C4-2B (cell line): ENCODE data around the gene LRFN4.

ENCODE experiments used
- ZFX ChIP-seq: fragments of 450-650 bp; IDR thresholded peaks from 2 replicates; pipeline ENCODE4 v1.6.1; 2017
- TF ChIP-seq, protein P1 (sequence below): fragments of 450-650 bp; conservative IDR thresholded peaks from 2 replicates; pipeline ENCODE4 v1.5.1; 2017; ENCODE audit warnings: mild to moderate bottlenecking

DNA sequence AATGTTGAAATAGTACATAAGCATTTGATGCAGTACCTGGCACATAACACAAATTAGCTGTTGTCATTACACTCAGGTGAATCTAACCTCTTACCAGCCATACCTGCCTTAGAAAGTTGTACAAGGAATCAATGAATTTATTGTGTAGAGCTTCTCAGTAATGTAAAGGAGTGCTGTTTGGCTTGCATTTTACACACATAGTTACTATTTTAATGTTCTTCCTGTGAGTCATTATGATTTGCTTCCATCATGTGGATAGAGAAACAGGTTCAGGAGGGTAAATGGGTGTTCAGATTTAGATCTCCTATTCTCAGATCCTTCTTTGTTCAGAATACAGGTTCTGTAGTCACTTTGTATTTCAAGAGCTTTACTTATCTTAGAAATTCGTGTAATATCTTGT, 41.2 kb upstream of the LRFN4 start:
- TF ChIP-seq, protein P1, sequence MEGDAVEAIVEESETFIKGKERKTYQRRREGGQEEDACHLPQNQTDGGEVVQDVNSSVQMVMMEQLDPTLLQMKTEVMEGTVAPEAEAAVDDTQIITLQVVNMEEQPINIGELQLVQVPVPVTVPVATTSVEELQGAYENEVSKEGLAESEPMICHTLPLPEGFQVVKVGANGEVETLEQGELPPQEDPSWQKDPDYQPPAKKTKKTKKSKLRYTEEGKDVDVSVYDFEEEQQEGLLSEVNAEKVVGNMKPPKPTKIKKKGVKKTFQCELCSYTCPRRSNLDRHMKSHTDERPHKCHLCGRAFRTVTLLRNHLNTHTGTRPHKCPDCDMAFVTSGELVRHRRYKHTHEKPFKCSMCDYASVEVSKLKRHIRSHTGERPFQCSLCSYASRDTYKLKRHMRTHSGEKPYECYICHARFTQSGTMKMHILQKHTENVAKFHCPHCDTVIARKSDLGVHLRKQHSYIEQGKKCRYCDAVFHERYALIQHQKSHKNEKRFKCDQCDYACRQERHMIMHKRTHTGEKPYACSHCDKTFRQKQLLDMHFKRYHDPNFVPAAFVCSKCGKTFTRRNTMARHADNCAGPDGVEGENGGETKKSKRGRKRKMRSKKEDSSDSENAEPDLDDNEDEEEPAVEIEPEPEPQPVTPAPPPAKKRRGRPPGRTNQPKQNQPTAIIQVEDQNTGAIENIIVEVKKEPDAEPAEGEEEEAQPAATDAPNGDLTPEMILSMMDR: no peak
- no peak for TF ChIP-seq ZFX
